Pancreas (tissue), 10 donors: Measurements from ENCODE around the gene TMEM108. TPM values are rescaled to one million over a fixed set of nuclear protein-coding genes. Genes with fewer than 3 reads are reported as not detected.

Source experiments
- ATAC-seq, 4 donors: fragments of 200-7000 bp; cut with Tn5 transposase; one replicate each; pipeline versions ENCODE4 v1.8.0 to v1.9.1; 2020; ENCODE audit warnings: mild to moderate bottlenecking in 4 of 4, moderate library complexity in 4 of 4
- DNase-seq, 6 donors: peaks; one replicate each; pipeline ENCODE4 v3.0.0-alpha.2; 2020
- FAIRE-seq: peaks from 2 replicates; lab custom pipeline; 2012; peaks lifted over from hg19 to GRCh38; lab: Jason Lieb, UNC
- H3K27ac ChIP-seq, 4 donors: fragments of 200-600 bp; sonication (generic); 1 replicate in 3 of 4; 2 replicates in 1 of 4; pipeline versions ENCODE4 v1.5.0 to v1.8.0; 2020
- H3K27me3 ChIP-seq, 4 donors: fragments of 200-600 bp; one replicate each; pipeline ENCODE4 v1.8.0; 2021
- H3K36me3 ChIP-seq, 3 donors: fragments of 200-600 bp; sonication (generic) in 1 of 3; one replicate each; pipeline versions ENCODE4 v1.5.0 to v1.8.0; 2020 to 2021
- H3K4me1 ChIP-seq, 3 donors: fragments of 200-600 bp; one replicate each; pipeline ENCODE4 v1.8.0; 2021
- H3K4me3 ChIP-seq, 4 donors: fragments of 200-600 bp; sonication (generic) in 2 of 4; one replicate each; pipeline versions ENCODE4 v1.5.0 to v1.8.0; 2020 to 2021
- H3K9me3 ChIP-seq, 4 donors: fragments of 200-600 bp; one replicate each; pipeline ENCODE4 v1.8.0; 2021
- WGBS, 2 donors: extraction: QIAGEN DNeasy Blood & Tissue Kit; methylation state at CpG; one replicate each; pipeline ENCODE4 v1.1.7; 2013; 5-methylcytosine and 5-hydroxymethylcytosine counted together
- intact Hi-C, 3 donors: fragments of 100-400 bp; cut with DNase I; formaldehyde crosslinking; loops; one replicate each; pipeline versions ENCODE4 v1.11.1 to v1.14.2; 2022
- polyA plus RNA-seq, 2 donors: library from polyadenylated mRNA; stranded (reverse); fragments of 200-250 nt; gene quantifications; one replicate each; pipeline ENCODE4 v1.2.3, GENCODE V29; 2013
- total RNA-seq, 6 donors: library from RNA; stranded (reverse); fragmentation: NEBNext Ultra II Directional in 4 of 6; extraction: Animal tissue kit (Norgen Biotek cat#: 25700) in 4 of 6; gene quantifications; one replicate each; pipeline versions ENCODE4 v1.2.1 to v1.2.4, GENCODE V29; 2021 to 2023
- TF ChIP-seq, protein P1 (sequence below), 4 donors: fragments of 200-600 bp; sonication (generic) in 3 of 4; IDR thresholded peaks; one replicate each; pipeline versions ENCODE4 v1.5.0 to v1.8.0; 2021; ENCODE audit warnings: antibody characterized with exemption in 4 of 4
- donor health status: healthy with polysubstance abuse.
- donor health status: DM: no; HTN: no; CAD: no; lungs with moderate emphysema.
- donor health status: DM: no; HTN: no; CAD: no.
- donor health status: control.
- donor health status: control.
- donor health status: Bipolar disorder and iron deficiency.
- donor health status: DM: yes; HTN: yes; CAD: no.
- donor health status: DM: no; HTN: no; CAD: no.
- donor health status: DM: no; HTN: no; CAD: no.
- donor health status: DM: yes; HTN: yes; CAD: no.

TMEM108 gene
- total and polyA plus RNA-seq, 8 donors: 0.23 to 2.1 (median 0.52) TPM

DNA sequence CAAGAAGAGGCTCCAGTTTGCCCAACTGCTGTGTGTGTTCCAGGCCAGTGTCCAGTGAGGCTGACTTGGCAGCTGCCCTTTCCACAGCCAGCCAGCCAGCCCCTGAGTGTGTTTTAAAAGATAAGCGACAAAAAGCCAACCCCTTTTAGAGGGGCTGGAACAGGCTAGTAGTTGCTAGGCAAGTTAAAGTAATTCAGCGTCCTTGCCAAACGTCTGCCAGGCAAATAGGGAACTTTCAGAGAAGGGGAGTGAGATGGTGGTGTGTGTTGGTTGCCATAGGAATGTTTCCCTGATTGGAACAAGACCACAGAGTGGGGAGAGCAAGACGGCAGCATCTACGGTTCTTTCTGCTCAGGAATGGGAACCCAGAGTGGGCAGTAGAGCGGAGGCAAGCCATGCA is 86.3 kb downstream of the TMEM108 start:
- ATAC-seq: peak; percentile 55 to 96 (median 82)
- TF ChIP-seq, protein P1, sequence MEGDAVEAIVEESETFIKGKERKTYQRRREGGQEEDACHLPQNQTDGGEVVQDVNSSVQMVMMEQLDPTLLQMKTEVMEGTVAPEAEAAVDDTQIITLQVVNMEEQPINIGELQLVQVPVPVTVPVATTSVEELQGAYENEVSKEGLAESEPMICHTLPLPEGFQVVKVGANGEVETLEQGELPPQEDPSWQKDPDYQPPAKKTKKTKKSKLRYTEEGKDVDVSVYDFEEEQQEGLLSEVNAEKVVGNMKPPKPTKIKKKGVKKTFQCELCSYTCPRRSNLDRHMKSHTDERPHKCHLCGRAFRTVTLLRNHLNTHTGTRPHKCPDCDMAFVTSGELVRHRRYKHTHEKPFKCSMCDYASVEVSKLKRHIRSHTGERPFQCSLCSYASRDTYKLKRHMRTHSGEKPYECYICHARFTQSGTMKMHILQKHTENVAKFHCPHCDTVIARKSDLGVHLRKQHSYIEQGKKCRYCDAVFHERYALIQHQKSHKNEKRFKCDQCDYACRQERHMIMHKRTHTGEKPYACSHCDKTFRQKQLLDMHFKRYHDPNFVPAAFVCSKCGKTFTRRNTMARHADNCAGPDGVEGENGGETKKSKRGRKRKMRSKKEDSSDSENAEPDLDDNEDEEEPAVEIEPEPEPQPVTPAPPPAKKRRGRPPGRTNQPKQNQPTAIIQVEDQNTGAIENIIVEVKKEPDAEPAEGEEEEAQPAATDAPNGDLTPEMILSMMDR (IDR thresholded peaks at IDR 0.05): no peak

DNA sequence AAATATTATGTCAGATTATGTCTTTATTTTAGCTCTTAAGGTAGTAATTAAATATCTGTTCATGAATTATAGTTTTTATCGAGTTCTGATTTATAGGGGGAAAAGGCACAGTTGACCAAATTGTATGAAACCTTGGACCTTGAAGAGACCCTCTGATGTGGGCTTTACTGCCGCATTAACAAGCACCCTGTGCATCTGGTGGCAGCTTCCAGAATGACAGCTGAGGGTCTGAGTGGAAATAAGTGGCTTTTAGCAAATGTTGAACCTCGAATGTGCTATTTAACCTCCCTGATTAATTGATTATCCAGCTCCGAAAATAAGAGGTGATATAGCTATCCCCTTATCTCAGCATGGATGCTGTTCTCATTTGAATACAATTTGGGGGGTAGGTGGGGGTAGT is 87.0 kb downstream of the TMEM108 start:
- ATAC-seq: no peak
- no peak for FAIRE-seq
- Histone ChIP-seq H3K36me3 (no peaks in the 10 kb centered on the region), H3K27me3 (no peaks in the 10 kb centered on the region), H3K4me1 (no peaks in the 10 kb centered on the region), H3K4me3 (no peak overlapping the region), H3K27ac (no peak overlapping the region), H3K9me3 (no peaks in the 10 kb centered on the region)
- WGBS, 2 donors: 46 to 48% methylated on average over 4 of the region's 4 CpGs
- DNase-seq: no peak
- TF ChIP-seq, protein P1 (IDR thresholded peaks at IDR 0.05): no peak
- intact Hi-C loops: no loop called here

More for the DNA sequence above, 86.3 kb downstream of the TMEM108 start:
- 23% methylated on average over 6 of the region's 6 CpGs for WGBS, 2 donors
- no peaks in the 10 kb centered on the region for H3K9me3 ChIP-seq
- H3K36me3 ChIP-seq: no peaks in the 10 kb centered on the region
- H3K27me3 ChIP-seq: no peaks in the 10 kb centered on the region
- FAIRE-seq (no peak), DNase-seq (peak in 5 of 6 donors; percentile 10 to 58 (median 15))
- H3K4me1 ChIP-seq: no peaks in the 10 kb centered on the region
- H3K4me3 ChIP-seq: no peak overlapping the region
- intact Hi-C loops: no loop called here
- no peak overlapping the region for H3K27ac ChIP-seq

DNA sequence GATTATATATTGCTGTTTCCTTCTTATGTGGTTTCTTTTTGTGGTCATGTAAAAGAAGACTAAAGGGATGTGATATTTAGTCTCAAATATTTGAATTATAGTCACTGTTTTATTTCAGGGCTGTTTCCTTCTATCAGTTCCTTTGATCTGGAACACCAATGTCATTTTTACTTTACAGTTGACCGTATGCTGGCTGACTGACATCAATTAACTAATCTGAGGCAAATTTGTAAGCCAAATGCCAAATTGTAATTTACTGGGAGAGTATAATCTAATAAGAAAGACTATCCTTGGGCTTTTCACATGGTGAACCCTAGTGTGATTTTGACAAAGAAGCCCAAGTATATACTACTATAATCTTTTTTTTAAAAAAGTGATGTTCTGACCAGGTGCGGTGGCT is 87.6 kb downstream of the TMEM108 start:
- H3K4me3 ChIP-seq: no peak overlapping the region
- intact Hi-C loops: no loop called here
- H3K9me3 ChIP-seq: no peaks in the 10 kb centered on the region
- H3K36me3 ChIP-seq: no peaks in the 10 kb centered on the region
- H3K27ac ChIP-seq: no peak overlapping the region
- TF ChIP-seq, protein P1 (IDR thresholded peaks at IDR 0.05): no peak
- DNase-seq (no peak), FAIRE-seq (no peak), ATAC-seq (no peak)
- H3K4me1 ChIP-seq: no peaks in the 10 kb centered on the region
- 62 to 74% methylated on average over 2 of the region's 2 CpGs for WGBS, 2 donors
- H3K27me3 ChIP-seq: no peaks in the 10 kb centered on the region

DNA sequence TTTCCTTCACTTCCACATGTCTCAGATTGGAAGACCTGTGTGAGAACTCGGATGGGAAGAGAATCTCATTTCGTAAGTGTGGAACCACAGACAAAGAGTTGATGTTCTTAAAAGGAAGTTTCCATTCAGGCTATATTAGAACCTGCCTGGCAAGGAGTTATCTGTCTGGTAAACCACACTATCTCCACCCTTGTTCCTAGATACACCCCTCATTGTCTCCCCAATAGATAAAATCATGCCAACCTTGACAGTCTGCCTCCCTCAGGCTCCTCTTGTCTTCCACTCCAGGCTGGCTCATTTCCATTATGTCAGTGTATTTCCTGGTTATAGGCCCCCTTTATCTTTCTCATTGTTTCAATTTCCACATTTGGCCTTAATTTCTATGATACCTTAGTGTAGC is 89.2 kb downstream of the TMEM108 start:
- no peak for ATAC-seq
- no peaks in the 10 kb centered on the region for H3K4me1 ChIP-seq
- H3K4me3 ChIP-seq: no peak overlapping the region
- no peak for DNase-seq
- TF ChIP-seq, protein P1 (IDR thresholded peaks at IDR 0.05): no peak
- no peak overlapping the region for H3K27ac ChIP-seq
- H3K9me3 ChIP-seq: no peaks in the 10 kb centered on the region
- intact Hi-C loops: no loop called here
- H3K27me3 ChIP-seq: no peaks in the 10 kb centered on the region
- 78 to 80% methylated on average over 2 of the region's 2 CpGs for WGBS, 2 donors
- FAIRE-seq: no peak
- no peaks in the 10 kb centered on the region for H3K36me3 ChIP-seq

DNA sequence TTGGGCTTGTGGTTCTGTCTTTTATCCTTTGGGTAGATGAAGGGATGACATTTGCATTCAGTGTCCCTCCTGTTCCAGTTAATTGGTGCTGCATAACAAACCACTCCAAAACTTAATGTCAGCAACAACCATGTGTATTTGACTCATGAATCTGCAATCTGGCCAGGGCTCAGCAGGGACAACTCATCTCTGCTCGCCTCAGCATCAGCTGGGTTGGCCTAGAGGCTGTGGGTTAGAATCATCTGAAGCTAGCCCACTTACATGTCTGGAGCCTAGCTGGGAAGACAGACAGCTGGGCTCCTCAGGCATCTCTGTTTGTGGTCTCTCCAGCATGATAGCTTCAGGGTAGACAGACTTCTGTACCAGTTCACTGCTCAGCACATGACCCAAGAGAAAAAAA is 92.0 kb downstream of the TMEM108 start:
- no peaks in the 10 kb centered on the region for H3K36me3 ChIP-seq
- intact Hi-C loops: no loop called here
- no peak overlapping the region for H3K27ac ChIP-seq
- TF ChIP-seq, protein P1 (IDR thresholded peaks at IDR 0.05): no peak
- no peaks in the 10 kb centered on the region for H3K27me3 ChIP-seq
- no peaks in the 10 kb centered on the region for H3K4me1 ChIP-seq
- WGBS, 2 donors: 70 to 82% methylated on average over 1 of the region's 1 CpG
- no peak overlapping the region for H3K4me3 ChIP-seq
- FAIRE-seq: no peak
- DNase-seq: no peak
- H3K9me3 ChIP-seq: no peaks in the 10 kb centered on the region
- ATAC-seq: peak in 1 of 4 donors; percentile 17
